IMR-90 (cell line): ENCODE data around the gene SLC44A1. TPM values are rescaled to one million over a fixed set of nuclear protein-coding genes. Genes with fewer than 3 reads are reported as not detected.

Experiments
- ATAC-seq: fragments of 200-7000 bp; cut with Tn5 transposase; 2 replicates; pipeline ENCODE4 v1.9.1; 2020; ENCODE audit warnings: low read depth, mild to moderate bottlenecking, moderate library complexity
- BruUV-seq: library from RNA; stranded (reverse); fragments of 400-500 nt; replicated peaks from 2 replicates; lab custom pipeline; 2021; lab: Mats Ljungman, UMichigan
- CTCF ChIA-PET: fragments of 300-600 bp; formaldehyde crosslinking; extraction: SDS; loops from one replicate; lab custom pipeline; 2021; ENCODE audit warnings: antibody characterized with exemption; lab: Yijun Ruan, JAX
- POLR2A ChIA-PET: fragments of 300-600 bp; sonication (Branson Sonifier 250); formaldehyde crosslinking; loops from one replicate; lab custom pipeline; 2022; ENCODE audit warnings: antibody characterized with exemption; ENCODE audit not compliant: unreplicated experiment; lab: Charles Lee
- DNase-seq: peaks from one replicate; pipeline ENCODE4 v3.0.0; 2013
- H2AFZ ChIP-seq: replicated peaks from 2 replicates; pipeline ENCODE3; 2013; ENCODE audit warnings: low read length, mild to moderate bottlenecking; ENCODE audit not compliant: poor library complexity
- H2AK5ac ChIP-seq: 2 replicates; pipeline ENCODE4 v1.6.1; 2013; ENCODE audit warnings: low read depth, low read length, inconsistent platforms
- H2AK9ac ChIP-seq: replicated peaks from 2 replicates; pipeline ENCODE3; 2013; ENCODE audit warnings: mild to moderate bottlenecking, low read depth, low read length, moderate library complexity; ENCODE audit not compliant: poor library complexity
- H2BK120ac ChIP-seq: 2 replicates; pipeline ENCODE4 v1.6.1; 2013; ENCODE audit warnings: low read depth, low read length, inconsistent platforms
- H2BK15ac ChIP-seq: 3 replicates; pipeline ENCODE4 v1.6.1; 2013; ENCODE audit warnings: low read depth, low read length, inconsistent platforms
- H2BK20ac ChIP-seq: 2 replicates; pipeline ENCODE4 v1.6.1; 2013; ENCODE audit warnings: low read depth, mild to moderate bottlenecking, inconsistent platforms, low read length, moderate library complexity
- H2BK5ac ChIP-seq: 2 replicates; pipeline ENCODE4 v1.6.1; 2013; ENCODE audit warnings: mild to moderate bottlenecking, low read depth, low read length, inconsistent platforms; ENCODE audit not compliant: poor library complexity, severe bottlenecking
- H3K14ac ChIP-seq: replicated peaks from 2 replicates; pipeline ENCODE4 v1.6.1; 2013; ENCODE audit warnings: low read depth, low read length, inconsistent platforms
- H3K18ac ChIP-seq: 2 replicates; pipeline ENCODE4 v1.6.1; 2013; ENCODE audit warnings: low read depth, low read length, control low read depth
- H3K23ac ChIP-seq: 2 replicates; pipeline ENCODE4 v1.6.1; 2013; ENCODE audit warnings: low read depth, low read length, inconsistent platforms
- H3K27ac ChIP-seq: 2 replicates; pipeline ENCODE4 v1.5.1; 2013; ENCODE audit warnings: mild to moderate bottlenecking, control low read depth, low read length; ENCODE audit not compliant: insufficient read depth
- H3K27me3 ChIP-seq: 2 replicates; pipeline ENCODE4 v1.6.1; 2013; ENCODE audit warnings: low read length; ENCODE audit not compliant: control insufficient read depth, insufficient read depth
- H3K36me3 ChIP-seq: 2 replicates; pipeline ENCODE4 v1.6.1; 2013; ENCODE audit warnings: low read length, mixed read lengths; ENCODE audit not compliant: control insufficient read depth, insufficient read depth
- H3K4ac ChIP-seq: 2 replicates; pipeline ENCODE4 v1.6.1; 2013; ENCODE audit warnings: low read depth, low read length, inconsistent platforms
- H3K4me1 ChIP-seq: 2 replicates; pipeline ENCODE4 v1.6.1; 2013; ENCODE audit warnings: low read length, mixed read lengths; ENCODE audit not compliant: control insufficient read depth, insufficient read depth
- H3K4me2 ChIP-seq: 2 replicates; pipeline ENCODE4 v1.6.1; 2013; ENCODE audit warnings: low read depth, mild to moderate bottlenecking, control low read depth, low read length, moderate library complexity
- H3K4me3 ChIP-seq: 2 replicates; pipeline ENCODE4 v1.5.1; 2013; ENCODE audit warnings: low read depth, mild to moderate bottlenecking, control low read depth, low read length, moderate library complexity; ENCODE audit not compliant: insufficient read depth
- H3K56ac ChIP-seq: 2 replicates; pipeline ENCODE4 v1.6.1; 2013; ENCODE audit warnings: low read length, inconsistent platforms; ENCODE audit not compliant: insufficient read depth; ENCODE audit errors: extremely low read depth
- H3K79me1 ChIP-seq, 2 experiments: 2 replicates each; pipeline ENCODE4 v1.6.1; 2013; ENCODE audit warnings: low read length in 2 of 2, inconsistent platforms in 1 of 2, low read depth in 1 of 2
- H3K9ac ChIP-seq: 2 replicates; pipeline ENCODE4 v1.6.1; 2013; ENCODE audit warnings: low read depth, low read length, control low read depth
- H3K9me1 ChIP-seq: 2 replicates; pipeline ENCODE4 v1.6.1; 2013; ENCODE audit warnings: low read length, inconsistent platforms; ENCODE audit not compliant: insufficient read depth
- H3K9me3 ChIP-seq: 2 replicates; pipeline ENCODE4 v1.6.1; 2013; ENCODE audit warnings: low read length; ENCODE audit not compliant: control insufficient read depth, insufficient read depth
- H4K20me1 ChIP-seq: 2 replicates; pipeline ENCODE4 v1.6.1; 2013; ENCODE audit warnings: low read length, inconsistent platforms; ENCODE audit not compliant: insufficient read depth
- H4K5ac ChIP-seq: 2 replicates; pipeline ENCODE4 v1.6.1; 2013; ENCODE audit warnings: mild to moderate bottlenecking, low read depth, low read length, control low read depth
- H4K8ac ChIP-seq, 2 experiments: 2 replicates each; pipeline ENCODE4 v1.6.1; 2013; ENCODE audit warnings: low read depth in 2 of 2, low read length in 2 of 2, control low read depth in 1 of 2, inconsistent platforms in 1 of 2
- H4K91ac ChIP-seq: 2 replicates; pipeline ENCODE4 v1.6.1; 2013; ENCODE audit warnings: low read depth, low read length, inconsistent platforms; ENCODE audit not compliant: insufficient read depth
- BHLHE40 ChIP-seq: fragments of 150-350 bp; IDR thresholded peaks from 2 replicates; pipeline ENCODE4 v1.6.1; 2016; ENCODE audit warnings: mild to moderate bottlenecking, low read depth, low read length
- CEBPB ChIP-seq: IDR thresholded peaks from 2 replicates; pipeline ENCODE4 v1.6.1; 2012; ENCODE audit warnings: low read depth, low read length, improper control_type of control experiment
- CHD1 ChIP-seq: IDR thresholded peaks from 2 replicates; pipeline ENCODE4 v1.6.1; 2012; ENCODE audit warnings: low read depth, low read length, improper control_type of control experiment
- ELK1 ChIP-seq: fragments of 150-350 bp; IDR thresholded peaks from 2 replicates; pipeline ENCODE4 v1.6.1; 2016; ENCODE audit warnings: low read depth, mild to moderate bottlenecking, low read length, moderate library complexity, borderline replicate concordance
- MAFK ChIP-seq: IDR thresholded peaks from 2 replicates; pipeline ENCODE4 v1.6.1; 2012; ENCODE audit warnings: low read depth, low read length, improper control_type of control experiment
- MXI1 ChIP-seq: IDR thresholded peaks from 2 replicates; pipeline ENCODE4 v1.6.1; 2012; ENCODE audit warnings: low read depth, mild to moderate bottlenecking, low read length, moderate library complexity, borderline replicate concordance
- NFE2L2 ChIP-seq: fragments of 150-350 bp; IDR thresholded peaks from 2 replicates; pipeline ENCODE4 v1.6.1; 2016; ENCODE audit warnings: low read depth, mild to moderate bottlenecking, low read length
- RAD21 ChIP-seq: IDR thresholded peaks from 2 replicates; pipeline ENCODE4 v1.6.1; 2012; ENCODE audit warnings: low read length, improper control_type of control experiment
- RCOR1 ChIP-seq: IDR thresholded peaks from 2 replicates; pipeline ENCODE4 v1.6.1; 2012; ENCODE audit warnings: mild to moderate bottlenecking, low read length, improper control_type of control experiment; ENCODE audit not compliant: insufficient replicate concordance
- RFX5 ChIP-seq: IDR thresholded peaks from 2 replicates; pipeline ENCODE4 v1.8.0; 2012; ENCODE audit warnings: low read depth, mild to moderate bottlenecking, low read length, moderate library complexity
- WGBS, 2 experiments: methylation state at CpG; one replicate each; pipeline versions ENCODE4 v1.1.5 to v1.1.7; 2013; ENCODE audit warnings: missing lambda C conversion rate in 2 of 2; ENCODE audit not compliant: insufficient read length in 1 of 2; ENCODE audit errors: extremely low coverage in 2 of 2; 5-methylcytosine and 5-hydroxymethylcytosine counted together
- dilution Hi-C: fragments of 300-500 bp; cut with HindIII; formaldehyde crosslinking; loops from one replicate; pipeline ENCODE4 v1.14.3; 2018; ENCODE audit warnings: low sequenced_read_pairs; ENCODE audit not compliant: unreplicated experiment
- in situ Hi-C: fragments of 300-500 bp; cut with MboI; formaldehyde crosslinking; loops from 3 replicates; pipeline ENCODE4 v1.14.3; 2019; ENCODE audit warnings: low sequenced_read_pairs, inconsistent platforms, mixed read lengths
- intact Hi-C: fragments of 100-400 bp; cut with micrococcal nuclease; formaldehyde crosslinking; loops from 2 replicates; pipeline ENCODE4 v1.10.0; 2022
- polyA plus RNA-seq, 3 experiments: library from polyadenylated mRNA; depleted of rRNA; stranded (reverse); fragments of >200 nt; gene quantifications; 2 replicates each; pipeline ENCODE4 v1.2.3, GENCODE V29; 2012; ENCODE audit warnings: low replicate concordance in 1 of 3
- total RNA-seq: library from RNA; depleted of rRNA; stranded (reverse); fragments of >200 nt; gene quantifications from 2 replicates; pipeline ENCODE4 v1.2.3, GENCODE V29; 2012
- TF ChIP-seq, protein P1 (sequence below): conservative IDR thresholded peaks from 2 replicates; pipeline ENCODE4 v1.5.1; 2012; ENCODE audit warnings: mild to moderate bottlenecking, low read depth, low read length, improper control_type of control experiment

The SLC44A1 gene
- total and polyA plus RNA-seq, 2 of the 4 experiments (the other 2 are of a cell fraction), result 5.2 to 21.7 TPM

GRCh38 chr9:105248691-105249090 is 4.2 kb downstream of the SLC44A1 start:
- no peaks in the 10 kb centered on the region for H3K9me3 ChIP-seq
- no peak overlapping the region for H3K9ac ChIP-seq
- no peaks in the 10 kb centered on the region for H4K20me1 ChIP-seq
- ChIA-PET CTCF (no interaction called here), POLR2A (no interaction called here)
- H3K79me1 ChIP-seq, result peaks cover 13 to 21% of the 10 kb centered on the region in 2 experiments
- no peaks in the 10 kb centered on the region; the same call in 1 of the 2 replicates for H3K4me1 ChIP-seq
- H3K4ac ChIP-seq, result no peak overlapping the region
- no peak overlapping the region for H3K56ac ChIP-seq
- H3K36me3 ChIP-seq, result no peaks in the 10 kb centered on the region
- H3K14ac ChIP-seq, result no peak overlapping the region
- no peaks in the 10 kb centered on the region for H3K9me1 ChIP-seq
- no peak overlapping the region for H4K8ac ChIP-seq
- no peak overlapping the region for H2AK9ac ChIP-seq
- ATAC-seq (no peak), DNase-seq (no peak)
- intact Hi-C loops, result loop anchor here (10.0 kb wide), 3 partner anchors 194 to 484 kb away; partner anchors contain the start of gene NIPSNAP3B
- H2BK5ac ChIP-seq, result no peak overlapping the region
- no peak overlapping the region for H3K4me3 ChIP-seq
- no peaks in the 10 kb centered on the region for H3K27me3 ChIP-seq
- H2AK5ac ChIP-seq, result no peak overlapping the region
- H2AFZ ChIP-seq, result no peak overlapping the region
- no peak overlapping the region for H3K18ac ChIP-seq
- H2BK120ac ChIP-seq, result no peak overlapping the region
- no peak overlapping the region for H3K27ac ChIP-seq
- no peak overlapping the region for H2BK15ac ChIP-seq
- H2BK20ac ChIP-seq, result no peak overlapping the region
- no TSS peak for BruUV-seq
- dilution Hi-C loops, result no loop called here
- in situ Hi-C loops, result loop anchor here (10.0 kb wide), 1 partner anchor 166 kb away; no protein-coding TSS in a partner anchor
- no peak overlapping the region for H3K4me2 ChIP-seq
- H4K5ac ChIP-seq, result no peak overlapping the region
- H4K91ac ChIP-seq, result no peak overlapping the region
- TF ChIP-seq MAFK, result no peak
- no peak for TF ChIP-seq ELK1
- no peak for TF ChIP-seq NFE2L2
- no peak for TF ChIP-seq CEBPB
- no peak for TF ChIP-seq MXI1
- TF ChIP-seq RAD21, result no peak
- TF ChIP-seq RFX5, result no peak
- TF ChIP-seq, protein P1, sequence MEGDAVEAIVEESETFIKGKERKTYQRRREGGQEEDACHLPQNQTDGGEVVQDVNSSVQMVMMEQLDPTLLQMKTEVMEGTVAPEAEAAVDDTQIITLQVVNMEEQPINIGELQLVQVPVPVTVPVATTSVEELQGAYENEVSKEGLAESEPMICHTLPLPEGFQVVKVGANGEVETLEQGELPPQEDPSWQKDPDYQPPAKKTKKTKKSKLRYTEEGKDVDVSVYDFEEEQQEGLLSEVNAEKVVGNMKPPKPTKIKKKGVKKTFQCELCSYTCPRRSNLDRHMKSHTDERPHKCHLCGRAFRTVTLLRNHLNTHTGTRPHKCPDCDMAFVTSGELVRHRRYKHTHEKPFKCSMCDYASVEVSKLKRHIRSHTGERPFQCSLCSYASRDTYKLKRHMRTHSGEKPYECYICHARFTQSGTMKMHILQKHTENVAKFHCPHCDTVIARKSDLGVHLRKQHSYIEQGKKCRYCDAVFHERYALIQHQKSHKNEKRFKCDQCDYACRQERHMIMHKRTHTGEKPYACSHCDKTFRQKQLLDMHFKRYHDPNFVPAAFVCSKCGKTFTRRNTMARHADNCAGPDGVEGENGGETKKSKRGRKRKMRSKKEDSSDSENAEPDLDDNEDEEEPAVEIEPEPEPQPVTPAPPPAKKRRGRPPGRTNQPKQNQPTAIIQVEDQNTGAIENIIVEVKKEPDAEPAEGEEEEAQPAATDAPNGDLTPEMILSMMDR, result no peak
- no peak for TF ChIP-seq RCOR1
- no peak for TF ChIP-seq BHLHE40
- TF ChIP-seq CHD1, result no peak
- WGBS, 2 experiments, result no CpG with 5 or more reads among the region's 3 CpGs
- H3K23ac ChIP-seq, result no peak overlapping the region
